ENCODE data around the gene PCNX1.

PCNX1 gene

GRCh38 chr14:70890826-70891659 lies 16.2 kb upstream of the PCNX1 start:
- H3F3A ChIP-seq (ENCODE audit: control insufficient read depth, insufficient read depth): no peaks in the 10 kb centered on the region
- no peak overlapping the region for H3K4me2 ChIP-seq (ENCODE audit: low read length)
- peaks cover 45% of the 10 kb centered on the region for H3K27me3 ChIP-seq (ENCODE audit: control insufficient read depth, low read length)
- no peaks in the 10 kb centered on the region for H4K20me1 ChIP-seq (ENCODE audit: control insufficient read depth, insufficient read depth, low read depth, low read length)
- H3K36me3 ChIP-seq (ENCODE audit: control insufficient read depth, low read length): no peaks in the 10 kb centered on the region
- TF ChIP-seq, protein P1, sequence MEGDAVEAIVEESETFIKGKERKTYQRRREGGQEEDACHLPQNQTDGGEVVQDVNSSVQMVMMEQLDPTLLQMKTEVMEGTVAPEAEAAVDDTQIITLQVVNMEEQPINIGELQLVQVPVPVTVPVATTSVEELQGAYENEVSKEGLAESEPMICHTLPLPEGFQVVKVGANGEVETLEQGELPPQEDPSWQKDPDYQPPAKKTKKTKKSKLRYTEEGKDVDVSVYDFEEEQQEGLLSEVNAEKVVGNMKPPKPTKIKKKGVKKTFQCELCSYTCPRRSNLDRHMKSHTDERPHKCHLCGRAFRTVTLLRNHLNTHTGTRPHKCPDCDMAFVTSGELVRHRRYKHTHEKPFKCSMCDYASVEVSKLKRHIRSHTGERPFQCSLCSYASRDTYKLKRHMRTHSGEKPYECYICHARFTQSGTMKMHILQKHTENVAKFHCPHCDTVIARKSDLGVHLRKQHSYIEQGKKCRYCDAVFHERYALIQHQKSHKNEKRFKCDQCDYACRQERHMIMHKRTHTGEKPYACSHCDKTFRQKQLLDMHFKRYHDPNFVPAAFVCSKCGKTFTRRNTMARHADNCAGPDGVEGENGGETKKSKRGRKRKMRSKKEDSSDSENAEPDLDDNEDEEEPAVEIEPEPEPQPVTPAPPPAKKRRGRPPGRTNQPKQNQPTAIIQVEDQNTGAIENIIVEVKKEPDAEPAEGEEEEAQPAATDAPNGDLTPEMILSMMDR (IDR thresholded peaks at IDR 0.05; ENCODE audit: low read depth, low read length, poor library complexity, severe bottlenecking): no peak
- TF ChIP-seq EZH2phosphoT487 (IDR thresholded peaks at IDR 0.05; ENCODE audit: borderline replicate concordance, low read length): no peak
- peaks cover 20% of the 10 kb centered on the region for H3K4me1 ChIP-seq (ENCODE audit: control insufficient read depth, low read length)
- no peaks in the 10 kb centered on the region for H3K9me3 ChIP-seq (ENCODE audit: control insufficient read depth, insufficient read depth, low read length)
- H3K9me2 ChIP-seq (replicated peaks; ENCODE audit: control insufficient read depth, low read length): no peaks in the 10 kb centered on the region
- no peak overlapping the region for H3K27ac ChIP-seq (ENCODE audit: low read depth, low read length)
- H3K79me2 ChIP-seq (ENCODE audit: control insufficient read depth, low read length): no peaks in the 10 kb centered on the region
- no peak overlapping the region for H3K4me3 ChIP-seq (ENCODE audit: low read length)

- Histone ChIP-seq H3K4me2 (ENCODE audit: low read length) (no peak overlapping the region), H3K4me3 (ENCODE audit: low read length) (no peak overlapping the region), H3F3A (ENCODE audit: control insufficient read depth, insufficient read depth) (no peaks in the 10 kb centered on the region), H3K9me3 (ENCODE audit: control insufficient read depth, insufficient read depth, low read length) (no peaks in the 10 kb centered on the region), H3K9me2 (replicated peaks; ENCODE audit: control insufficient read depth, low read length) (no peaks in the 10 kb centered on the region), H3K27me3 (ENCODE audit: control insufficient read depth, low read length) (peaks cover 40% of the 10 kb centered on the region), H4K20me1 (ENCODE audit: control insufficient read depth, insufficient read depth, low read depth, low read length) (no peaks in the 10 kb centered on the region), H3K36me3 (ENCODE audit: control insufficient read depth, low read length) (no peaks in the 10 kb centered on the region), H3K79me2 (ENCODE audit: control insufficient read depth, low read length) (no peaks in the 10 kb centered on the region), H3K27ac (ENCODE audit: low read depth, low read length) (no peak overlapping the region), H3K4me1 (ENCODE audit: control insufficient read depth, low read length) (peaks cover 16% of the 10 kb centered on the region)
- no peak for TF ChIP-seq EZH2phosphoT487 (IDR thresholded peaks at IDR 0.05; ENCODE audit: borderline replicate concordance, low read length)
- TF ChIP-seq, protein P1 (IDR thresholded peaks at IDR 0.05; ENCODE audit: low read depth, low read length, poor library complexity, severe bottlenecking): no peak
These were observed 15.5 kb upstream of the PCNX1 start for GRCh38 chr14:70891737-70892136.

DNA sequence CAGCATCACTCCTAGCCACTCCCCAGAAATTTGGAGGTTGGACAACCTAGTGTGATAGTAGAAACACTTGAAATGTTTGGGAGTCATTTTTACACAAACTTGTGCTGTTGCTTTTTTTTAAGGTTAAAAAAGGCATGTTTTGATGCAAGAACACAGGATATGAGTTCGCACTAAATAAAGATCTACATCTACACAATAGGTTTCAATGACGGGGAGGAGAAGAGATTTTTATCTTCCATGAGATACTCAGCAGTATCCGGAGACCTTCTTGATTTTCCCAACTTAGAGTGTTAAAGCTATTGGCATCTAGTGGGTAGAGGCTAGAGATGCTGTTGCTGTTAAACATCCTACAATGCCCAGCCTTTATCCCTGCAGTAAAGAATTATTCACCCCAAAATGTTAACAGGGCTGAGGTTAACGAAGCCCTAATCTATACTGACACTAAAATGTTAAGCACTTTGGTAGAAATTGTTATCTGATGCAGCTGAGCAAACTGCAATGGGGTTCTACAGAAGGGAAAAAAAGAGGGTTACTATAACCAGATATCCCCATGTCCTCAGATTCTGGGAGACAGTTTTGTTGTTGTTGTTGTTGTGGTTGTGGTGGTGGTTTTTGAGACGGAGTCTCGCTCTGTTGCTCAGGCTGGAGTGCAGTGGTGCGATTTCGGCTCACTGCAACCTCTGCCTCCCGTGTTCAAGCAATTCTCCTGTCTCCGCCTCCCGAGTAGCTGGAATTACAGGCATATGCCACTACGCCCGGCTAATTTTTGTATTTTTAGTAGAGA lies 14.0 kb upstream of the PCNX1 start:
- Histone ChIP-seq H4K20me1 (ENCODE audit: control insufficient read depth, insufficient read depth, low read depth, low read length) (no peaks in the 10 kb centered on the region), H3K27me3 (ENCODE audit: control insufficient read depth, low read length) (peaks cover 34% of the 10 kb centered on the region), H3K9me2 (replicated peaks; ENCODE audit: control insufficient read depth, low read length) (no peaks in the 10 kb centered on the region), H3K79me2 (ENCODE audit: control insufficient read depth, low read length) (no peaks in the 10 kb centered on the region), H3K4me3 (ENCODE audit: low read length) (no peak overlapping the region), H3F3A (ENCODE audit: control insufficient read depth, insufficient read depth) (no peaks in the 10 kb centered on the region), H3K36me3 (ENCODE audit: control insufficient read depth, low read length) (no peaks in the 10 kb centered on the region), H3K27ac (ENCODE audit: low read depth, low read length) (no peak overlapping the region), H3K4me2 (ENCODE audit: low read length) (0 out of 2 replicates have a peak overlapping the region, but pooled peaks have one; percentile 8), H3K4me1 (ENCODE audit: control insufficient read depth, low read length) (peaks cover 12% of the 10 kb centered on the region), H3K9me3 (ENCODE audit: control insufficient read depth, insufficient read depth, low read length) (no peaks in the 10 kb centered on the region)
- TF ChIP-seq EZH2phosphoT487 (IDR thresholded peaks at IDR 0.05; ENCODE audit: borderline replicate concordance, low read length): no peak
- TF ChIP-seq, protein P1 (IDR thresholded peaks at IDR 0.05; ENCODE audit: low read depth, low read length, poor library complexity, severe bottlenecking): no peak

Data from DOHH2 (cell line).